SU-DHL-6 (cell line): ENCODE data around the gene RRP12.

Experiments
- H2AFZ ChIP-seq: fragments of 200-600 bp; sonication (generic); 2 replicates; pipeline ENCODE4 v1.6.1; 2014; ENCODE audit warnings: low read depth, mild to moderate bottlenecking, moderate library complexity, mixed read lengths, antibody characterized with exemption, low read length; ENCODE audit not compliant: severe bottlenecking
- H3F3A ChIP-seq: fragments of 200-600 bp; shearing (Covaris generic); 2 replicates; pipeline ENCODE4 v1.6.0; 2016; ENCODE audit warnings: antibody characterized with exemption, mild to moderate bottlenecking; ENCODE audit not compliant: insufficient read depth
- H3K27ac ChIP-seq: fragments of 200-600 bp; sonication (generic); 2 replicates; pipeline ENCODE4 v1.5.1; 2016; ENCODE audit warnings: low read depth, mild to moderate bottlenecking, low read length, moderate library complexity, mixed read lengths
- H3K27me3 ChIP-seq: fragments of 200-600 bp; sonication (generic), shearing (Covaris generic); 2 replicates; pipeline ENCODE4 v1.6.0; 2014; ENCODE audit warnings: mild to moderate bottlenecking, low read length
- H3K36me3 ChIP-seq: fragments of 200-600 bp; sonication (generic); 2 replicates; pipeline ENCODE4 v1.6.1; 2014; ENCODE audit warnings: mild to moderate bottlenecking, low read length, mixed read lengths
- H3K4me2 ChIP-seq: fragments of 300-600, 200-600 bp; shearing (Covaris generic), sonication (generic); 2 replicates; pipeline ENCODE4 v1.6.0; 2014; ENCODE audit warnings: low read length, low read depth, mild to moderate bottlenecking; ENCODE audit not compliant: poor library complexity, severe bottlenecking
- H3K4me3 ChIP-seq: fragments of 200-600 bp; sonication (generic); 2 replicates; pipeline ENCODE4 v1.5.1; 2014; ENCODE audit warnings: antibody characterized with exemption, low read length, mild to moderate bottlenecking, mixed read lengths; ENCODE audit not compliant: insufficient read depth, poor library complexity, severe bottlenecking
- H3K79me2 ChIP-seq: fragments of 200-600 bp; sonication (generic); 2 replicates; pipeline ENCODE4 v1.6.1; 2014; ENCODE audit warnings: mild to moderate bottlenecking, low read length, moderate library complexity; ENCODE audit not compliant: insufficient read depth
- H3K9ac ChIP-seq: fragments of 200-600 bp; sonication (generic); 2 replicates; pipeline ENCODE4 v1.7.0; 2014; ENCODE audit warnings: mild to moderate bottlenecking, low read length
- H3K9me2 ChIP-seq: fragments of 200-600 bp; sonication (generic); replicated peaks from 2 replicates; pipeline ENCODE4 v1.6.1; 2014; ENCODE audit warnings: low read length; ENCODE audit not compliant: insufficient read depth
- H3K9me3 ChIP-seq: fragments of 200-600 bp; sonication (generic); 2 replicates; pipeline ENCODE4 v1.6.1; 2014; ENCODE audit warnings: low read length, mixed read lengths; ENCODE audit not compliant: insufficient read depth
- H4K20me1 ChIP-seq: fragments of 200-600 bp; sonication (generic); 2 replicates; pipeline ENCODE4 v1.6.1; 2014; ENCODE audit warnings: low read depth, mild to moderate bottlenecking, antibody characterized with exemption, low read length, moderate library complexity, mixed read lengths
- CTCF ChIP-seq: fragments of 200-600 bp; sonication (generic); IDR thresholded peaks from one replicate; pipeline ENCODE4 v1.5.1; 2017; ENCODE audit warnings: antibody characterized with exemption, mild to moderate bottlenecking, low read length, moderate library complexity; ENCODE audit not compliant: insufficient read depth, poor library complexity, severe bottlenecking
- EZH2phosphoT487 ChIP-seq: fragments of 200-600 bp; sonication (generic), shearing (Covaris generic); conservative IDR thresholded peaks from 2 replicates; pipeline ENCODE4 v1.6.1; 2018; ENCODE audit warnings: mild to moderate bottlenecking, antibody characterized with exemption, low read length, moderate library complexity, mixed read lengths

RRP12 gene

DNA sequence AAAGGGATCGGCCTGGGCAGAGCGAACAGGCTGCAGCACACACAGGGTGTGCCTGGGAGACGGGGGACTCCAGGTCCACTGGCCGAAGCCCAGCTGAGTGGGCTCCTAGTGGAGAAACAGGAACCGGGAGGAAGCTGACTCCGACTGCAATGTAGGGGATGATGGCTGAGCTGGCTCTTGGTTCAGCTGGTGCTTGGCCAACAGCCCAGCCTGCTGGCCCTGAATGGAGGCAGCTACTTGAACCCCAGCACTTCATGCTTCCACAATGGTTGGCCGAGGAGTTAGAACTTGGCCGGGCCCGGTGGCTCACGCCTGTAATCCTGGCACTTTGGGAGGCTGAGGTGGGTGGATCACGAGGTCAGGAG lies 39.6 kb downstream of the RRP12 start:
- no peak overlapping the region for H3K4me3 ChIP-seq
- no peak overlapping the region for H2AFZ ChIP-seq
- no peak overlapping the region for H3K27ac ChIP-seq
- H3K9ac ChIP-seq, result no peak overlapping the region
- no peaks in the 10 kb centered on the region for H3K36me3 ChIP-seq
- no peaks in the 10 kb centered on the region for H3K9me3 ChIP-seq
- H3K79me2 ChIP-seq, result no peaks in the 10 kb centered on the region
- no peak overlapping the region for H3K4me2 ChIP-seq
- no peak for TF ChIP-seq CTCF
- no peak for TF ChIP-seq EZH2phosphoT487
- no peaks in the 10 kb centered on the region for H4K20me1 ChIP-seq
- H3K9me2 ChIP-seq, result no peaks in the 10 kb centered on the region
- H3K27me3 ChIP-seq, result no peaks in the 10 kb centered on the region
- no peaks in the 10 kb centered on the region for H3F3A ChIP-seq

GRCh38 chr10:97360705-97361536 lies 40.2 kb downstream of the RRP12 start:
- Histone ChIP-seq H3K79me2 (no peaks in the 10 kb centered on the region), H3K36me3 (no peaks in the 10 kb centered on the region), H3F3A (no peaks in the 10 kb centered on the region), H3K9me3 (no peaks in the 10 kb centered on the region), H3K27ac (no peak overlapping the region), H2AFZ (no peak overlapping the region), H3K27me3 (no peaks in the 10 kb centered on the region), H3K9me2 (no peaks in the 10 kb centered on the region), H3K4me2 (no peak overlapping the region), H3K9ac (no peak overlapping the region), H4K20me1 (no peaks in the 10 kb centered on the region), H3K4me3 (no peak overlapping the region)
- TF ChIP-seq CTCF (no peak), EZH2phosphoT487 (no peak)

- Histone ChIP-seq H3F3A (no peaks in the 10 kb centered on the region), H3K9me2 (no peaks in the 10 kb centered on the region), H3K27me3 (no peaks in the 10 kb centered on the region), H3K9ac (no peak overlapping the region), H2AFZ (no peak overlapping the region), H3K9me3 (no peaks in the 10 kb centered on the region), H3K27ac (no peak overlapping the region), H3K4me3 (no peak overlapping the region), H4K20me1 (no peaks in the 10 kb centered on the region), H3K4me2 (no peak overlapping the region), H3K36me3 (no peaks in the 10 kb centered on the region), H3K79me2 (no peaks in the 10 kb centered on the region)
- no peak for TF ChIP-seq CTCF
- no peak for TF ChIP-seq EZH2phosphoT487
These were observed 42.4 kb downstream of the RRP12 start for GRCh38 chr10:97358781-97359180.
